T-cell (primary cell): ENCODE measurements around the gene ZNF213. TPM values are rescaled to one million over a fixed set of nuclear protein-coding genes. Genes with fewer than 3 reads are reported as not detected.

Source experiments
- ATAC-seq, 4 experiments: fragments of 200-7000 bp in 3 of 4; fragments of 150-1000 bp in 1 of 4; cut with Tn5 transposase; replicated peaks in 1 of 4; 1 replicate in 3 of 4; 2 replicates in 1 of 4; pipeline ENCODE4 v1.10.0; 2021; ENCODE audit warnings: moderate library complexity in 3 of 4, mild to moderate bottlenecking in 2 of 4, moderate number of reproducible peaks in 1 of 4
- CTCF ChIA-PET, 2 donors: fragments of 300-600 bp; sonication (Branson Sonifier 250); formaldehyde crosslinking; loops; one replicate each; lab custom pipeline; 2022; ENCODE audit warnings: antibody characterized with exemption in 2 of 2; lab: Charles Lee
- POLR2A ChIA-PET, 2 donors: fragments of 300-600 bp; sonication (Branson Sonifier 250); formaldehyde crosslinking; loops; one replicate each; lab custom pipeline; 2022; ENCODE audit warnings: antibody characterized with exemption in 2 of 2; lab: Charles Lee
- DNase-seq, 35 experiments: peaks; one replicate each; pipeline versions ENCODE4 v3.0.0 to v3.0.0-alpha.2; 2013 to 2023
- H3K27ac ChIP-seq: one replicate; pipeline ENCODE4 v1.5.1; 2013; ENCODE audit warnings: low read length
- H3K27me3 ChIP-seq, 2 experiments: replicated peaks in 1 of 2; 1 replicate in 1 of 2; 2 replicates in 1 of 2; pipeline versions ENCODE4 v1.6.1 to v1.7.0; 2013; ENCODE audit warnings: low read length in 1 of 2, mixed read lengths in 1 of 2; ENCODE audit not compliant: control insufficient read depth in 2 of 2, insufficient read depth in 2 of 2; ENCODE audit errors: extremely low read depth in 1 of 2
- H3K36me3 ChIP-seq, 2 donors: 1 replicate in 1 of 2; 2 replicates in 1 of 2; pipeline versions ENCODE4 v1.6.1 to v1.7.0; 2013; ENCODE audit warnings: low read length in 1 of 2; ENCODE audit not compliant: control insufficient read depth in 2 of 2, insufficient read depth in 1 of 2; ENCODE audit errors: extremely low read depth in 1 of 2
- H3K4me1 ChIP-seq, 2 experiments: 1 replicate in 1 of 2; 2 replicates in 1 of 2; pipeline versions ENCODE4 v1.6.1 to v1.7.0; 2013; ENCODE audit warnings: low read length in 2 of 2, mixed read lengths in 1 of 2; ENCODE audit not compliant: insufficient read depth in 2 of 2, control insufficient read depth in 1 of 2; ENCODE audit errors: extremely low read depth in 1 of 2
- H3K4me3 ChIP-seq, 2 donors: 1 replicate in 1 of 2; 2 replicates in 1 of 2; pipeline versions ENCODE4 v1.5.1 to v1.7.0; 2013; ENCODE audit warnings: mild to moderate bottlenecking in 2 of 2, low read length in 1 of 2, moderate library complexity in 1 of 2; ENCODE audit not compliant: control insufficient read depth in 1 of 2; ENCODE audit errors: extremely low read depth in 1 of 2
- H3K9me3 ChIP-seq: 2 replicates; pipeline ENCODE4 v1.7.0; 2013
- H3K27ac Mint-ChIP-seq, 2 donors: one replicate each; pipeline ENCODE4 v1.8.0; 2020 to 2021; ENCODE audit warnings: mild to moderate bottlenecking in 2 of 2, mixed read lengths in 2 of 2
- H3K27me3 Mint-ChIP-seq, 2 donors: one replicate each; pipeline ENCODE4 v1.8.0; 2021 to 2022; ENCODE audit warnings: mixed read lengths in 2 of 2
- H3K36me3 Mint-ChIP-seq: one replicate; pipeline ENCODE4 v1.8.0; 2021; ENCODE audit warnings: mixed read lengths
- H3K4me1 Mint-ChIP-seq, 3 donors: one replicate each; pipeline ENCODE4 v1.8.0; 2020 to 2022; ENCODE audit warnings: mixed read lengths in 3 of 3, mild to moderate bottlenecking in 1 of 3
- H3K4me3 Mint-ChIP-seq, 3 donors: one replicate each; pipeline ENCODE4 v1.8.0; 2020 to 2022; ENCODE audit warnings: mild to moderate bottlenecking in 3 of 3, mixed read lengths in 3 of 3, moderate library complexity in 3 of 3
- H3K9me3 Mint-ChIP-seq, 3 donors: one replicate each; pipeline ENCODE4 v1.8.0; 2020 to 2022; ENCODE audit warnings: mixed read lengths in 3 of 3
- WGBS: methylation state at CpG from one replicate; pipeline ENCODE4 v1.1.5; 2013; ENCODE audit warnings: missing lambda C conversion rate; ENCODE audit not compliant: insufficient coverage; 5-methylcytosine and 5-hydroxymethylcytosine counted together
- total RNA-seq, 35 experiments: library from RNA in 6 of 35; stranded (reverse) in 6 of 35; fragments of 120-200 nt in 1 of 35; gene quantifications; one replicate each; pipeline versions ENCODE4 v1.2.1 to v1.2.4 and lab custom pipeline; 2013 to 2026

Gene ZNF213
- total RNA-seq (10 to 100 TPM in 3 of 5 donors, 1 to 10 TPM in 2; 3.1 to 16.9 (median 12.8) TPM), total RNA-seq (lab: John Stamatoyannopoulos, UW) (2.9 to 18.4 (median 6.9) reads per million in 29 experiments)
- 6.8 TPM for total RNA-seq (2013)

DNA sequence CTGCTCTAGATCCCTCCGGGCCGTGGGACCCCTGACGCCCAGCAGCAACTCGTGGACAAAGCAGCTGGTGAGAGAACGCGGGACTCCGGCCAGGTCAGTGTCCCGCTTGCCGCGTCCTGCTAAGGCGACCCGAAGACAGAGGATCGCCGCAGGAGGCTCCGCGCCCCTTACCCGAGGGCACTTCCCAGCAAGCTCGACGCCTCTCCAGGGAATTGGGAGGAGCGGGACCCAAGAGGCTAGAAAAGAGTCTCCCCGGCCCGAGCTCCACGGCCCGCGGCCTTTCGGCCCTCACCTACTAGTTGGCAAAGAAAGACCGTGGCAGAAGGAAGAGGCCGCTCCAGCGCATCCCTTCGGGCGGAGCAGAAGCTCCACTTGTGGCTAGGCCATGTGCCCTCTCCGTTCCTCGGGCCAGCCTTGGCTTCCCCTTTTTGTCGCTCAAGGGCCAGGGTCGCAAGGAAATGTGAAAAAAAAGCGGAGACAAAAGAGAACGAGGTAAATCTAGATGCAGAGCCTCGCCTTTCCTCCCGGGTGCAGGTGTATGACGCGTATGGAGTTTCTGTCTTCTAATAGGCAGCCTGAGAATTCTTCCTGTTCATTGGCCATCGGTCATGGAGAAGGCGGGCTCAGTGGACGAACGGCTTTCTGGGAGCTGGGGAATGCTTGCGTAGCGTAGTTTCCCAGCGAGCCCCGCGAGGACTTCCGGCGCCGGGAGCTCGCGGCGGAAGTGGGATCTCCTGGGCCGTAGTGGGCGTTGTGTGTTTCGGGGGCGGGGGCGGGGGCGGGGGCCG, at the start of gene ZNF213:
ZNF213 (plus strand) TSS at position 692 of the 788 bp plus-strand sequence. CDS start 2,252 bp downstream, outside the sequence.
- under 1% methylated on average over 43 of the region's 63 CpGs for WGBS
- Histone ChIP-seq H3K36me3 (peaks cover 3 to 21% of the 10 kb centered on the region in 2 donors), H3K9me3 (no peaks in the 10 kb centered on the region), H3K27ac (peak within 1 kb of the TSS; percentile 79), H3K4me1 (peaks cover 17 to 50% of the 10 kb centered on the region in 2 experiments), H3K27me3 (no peaks in the 10 kb centered on the region), H3K4me3 (peak within 1 kb of the TSS; percentile 74 to 84)
- no peaks in the 10 kb centered on the region for H3K9me3 Mint-ChIP-seq
- POLR2A ChIA-PET = interaction anchor here (0.5 to 1.2 kb wide), 7 partner anchors 10 to 742 kb away, joined by 3 to 11 read pairs (median 3); partner anchors contain the start of gene OR1F1 (in 1 of the 2)
- peaks cover 8% of the 10 kb centered on the region for H3K36me3 Mint-ChIP-seq
- DNase-seq = peak; percentile 74 to 97 (median 93)
- no peaks in the 10 kb centered on the region for H3K27me3 Mint-ChIP-seq
- H3K27ac Mint-ChIP-seq = peak within 1 kb of the TSS; percentile 98
- CTCF ChIA-PET = interaction anchor here (0.6 to 1.8 kb wide), 19 partner anchors 9 to 825 kb away, joined by 3 to 17 read pairs (median 4); no protein-coding TSS in a partner anchor
- H3K4me3 Mint-ChIP-seq = peak within 1 kb of the TSS; percentile 86 to 99 (median 98)
- H3K4me1 Mint-ChIP-seq = peaks cover 32 to 38% (median 33%) of the 10 kb centered on the region in 3 donors
- peak; percentile 96 to 99 (median 98) for ATAC-seq

DNA sequence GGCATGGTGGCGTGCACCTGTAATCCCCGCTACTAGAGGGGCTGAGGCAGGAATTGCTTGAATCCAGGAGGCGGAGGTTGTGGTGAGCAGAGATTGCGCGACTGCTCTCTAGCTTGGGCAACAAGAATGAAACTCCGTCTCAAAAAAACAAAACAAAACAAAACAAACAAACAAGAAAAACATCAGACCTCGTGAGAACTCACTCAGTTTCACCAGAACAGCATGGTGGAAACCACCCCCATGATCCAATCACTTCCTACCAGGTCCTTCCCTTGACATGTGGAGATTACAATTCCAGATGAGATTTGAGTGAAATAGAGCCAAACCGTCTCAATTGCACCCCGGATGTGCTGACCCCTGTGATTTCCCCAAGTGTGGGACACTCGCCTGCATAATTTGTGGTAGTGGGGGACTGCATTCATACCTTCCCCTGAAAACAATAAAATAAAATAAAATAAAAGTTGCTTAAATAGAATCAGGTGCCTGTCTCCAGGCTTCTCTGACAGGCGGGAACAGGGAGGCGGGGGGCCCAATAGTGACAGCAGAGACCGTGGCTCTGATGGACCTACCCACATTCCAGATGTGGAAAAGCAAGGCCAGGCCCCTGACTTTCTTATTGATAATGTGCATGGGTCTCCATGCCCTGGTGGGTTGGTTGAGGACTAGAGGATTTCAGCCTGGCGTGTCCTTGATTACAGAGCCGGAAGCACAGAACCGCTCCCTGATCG, 48.8 kb upstream of the ZNF213 start:
- Histone ChIP-seq H3K4me1 (peaks cover 11 to 55% of the 10 kb centered on the region in 2 experiments), H3K4me3 (no peak overlapping the region), H3K27me3 (peaks cover 0 to 5% of the 10 kb centered on the region in 2 experiments), H3K36me3 (no peaks in the 10 kb centered on the region), H3K27ac (no peak overlapping the region), H3K9me3 (no peaks in the 10 kb centered on the region)
- peaks cover 37 to 62% (median 58%) of the 10 kb centered on the region in 3 donors for H3K4me1 Mint-ChIP-seq
- H3K4me3 Mint-ChIP-seq = peak overlapping the region; percentile 65 to 67 (median 66)
- H3K36me3 Mint-ChIP-seq = peaks cover under 1% of the 10 kb centered on the region
- CTCF ChIA-PET = no interaction called here
- no peak for DNase-seq
- H3K9me3 Mint-ChIP-seq = no peaks in the 10 kb centered on the region
- no peaks in the 10 kb centered on the region for H3K27me3 Mint-ChIP-seq
- ATAC-seq = no peak
- 96% methylated on average over 9 of the region's 17 CpGs for WGBS
- POLR2A ChIA-PET = interaction anchor here in 1 of 2 donors (1.0 kb wide), 1 partner anchor 17 kb away, joined by 4 read pairs; no protein-coding TSS in a partner anchor
- peak overlapping the region; percentile 76 to 85 for H3K27ac Mint-ChIP-seq

DNA sequence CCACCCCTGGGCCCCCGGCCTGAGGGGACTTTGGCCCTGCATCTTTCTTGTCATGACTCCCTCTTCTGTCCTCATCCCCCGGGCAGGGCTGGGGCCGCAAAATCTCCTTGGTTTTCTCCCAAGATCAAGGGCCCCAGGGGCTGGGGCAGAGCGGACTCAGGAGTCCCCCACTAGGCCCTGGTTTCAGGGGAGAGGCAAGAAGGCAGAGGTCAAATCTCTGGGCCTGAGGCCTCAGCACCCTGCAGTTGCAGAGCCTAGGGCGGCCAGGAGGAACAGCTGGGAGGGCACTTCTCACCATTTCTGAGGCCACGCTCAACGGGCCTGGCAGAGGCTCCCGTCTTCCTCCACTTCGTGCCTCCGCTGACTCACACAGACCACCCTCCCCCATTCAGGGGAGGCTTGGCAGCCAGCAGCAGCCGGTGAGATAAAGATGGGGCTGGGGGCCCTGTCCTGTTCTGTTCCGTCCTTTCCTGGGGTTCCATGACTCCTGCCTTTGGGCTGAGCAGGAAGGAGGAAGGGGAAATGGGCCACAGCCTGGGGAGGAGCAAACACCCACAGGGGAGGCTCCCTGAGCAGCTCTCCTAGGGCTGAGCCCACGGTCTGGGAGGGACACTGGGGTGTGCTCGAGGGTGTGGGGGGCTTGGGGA, 48.1 kb upstream of the ZNF213 start:
- Mint-ChIP-seq H3K9me3 (no peaks in the 10 kb centered on the region), H3K36me3 (no peaks in the 10 kb centered on the region), H3K4me1 (peaks cover 40 to 64% (median 60%) of the 10 kb centered on the region in 3 donors), H3K27me3 (no peaks in the 10 kb centered on the region), H3K4me3 (peak overlapping the region; percentile 65 to 67 (median 66)), H3K27ac (peak overlapping the region; percentile 77 to 85)
- CTCF ChIA-PET = no interaction called here
- H3K36me3 ChIP-seq = no peaks in the 10 kb centered on the region
- H3K4me3 ChIP-seq = no peak overlapping the region
- POLR2A ChIA-PET = no interaction called here
- no peak overlapping the region for H3K27ac ChIP-seq
- peaks cover 0 to 5% of the 10 kb centered on the region in 2 experiments for H3K27me3 ChIP-seq
- H3K9me3 ChIP-seq = no peaks in the 10 kb centered on the region
- WGBS = 91% methylated on average over 7 of the region's 14 CpGs
- H3K4me1 ChIP-seq = peaks cover 11 to 57% of the 10 kb centered on the region in 2 experiments
- ATAC-seq = peak; percentile 65 to 81 (median 72)
- no peak for DNase-seq

DNA sequence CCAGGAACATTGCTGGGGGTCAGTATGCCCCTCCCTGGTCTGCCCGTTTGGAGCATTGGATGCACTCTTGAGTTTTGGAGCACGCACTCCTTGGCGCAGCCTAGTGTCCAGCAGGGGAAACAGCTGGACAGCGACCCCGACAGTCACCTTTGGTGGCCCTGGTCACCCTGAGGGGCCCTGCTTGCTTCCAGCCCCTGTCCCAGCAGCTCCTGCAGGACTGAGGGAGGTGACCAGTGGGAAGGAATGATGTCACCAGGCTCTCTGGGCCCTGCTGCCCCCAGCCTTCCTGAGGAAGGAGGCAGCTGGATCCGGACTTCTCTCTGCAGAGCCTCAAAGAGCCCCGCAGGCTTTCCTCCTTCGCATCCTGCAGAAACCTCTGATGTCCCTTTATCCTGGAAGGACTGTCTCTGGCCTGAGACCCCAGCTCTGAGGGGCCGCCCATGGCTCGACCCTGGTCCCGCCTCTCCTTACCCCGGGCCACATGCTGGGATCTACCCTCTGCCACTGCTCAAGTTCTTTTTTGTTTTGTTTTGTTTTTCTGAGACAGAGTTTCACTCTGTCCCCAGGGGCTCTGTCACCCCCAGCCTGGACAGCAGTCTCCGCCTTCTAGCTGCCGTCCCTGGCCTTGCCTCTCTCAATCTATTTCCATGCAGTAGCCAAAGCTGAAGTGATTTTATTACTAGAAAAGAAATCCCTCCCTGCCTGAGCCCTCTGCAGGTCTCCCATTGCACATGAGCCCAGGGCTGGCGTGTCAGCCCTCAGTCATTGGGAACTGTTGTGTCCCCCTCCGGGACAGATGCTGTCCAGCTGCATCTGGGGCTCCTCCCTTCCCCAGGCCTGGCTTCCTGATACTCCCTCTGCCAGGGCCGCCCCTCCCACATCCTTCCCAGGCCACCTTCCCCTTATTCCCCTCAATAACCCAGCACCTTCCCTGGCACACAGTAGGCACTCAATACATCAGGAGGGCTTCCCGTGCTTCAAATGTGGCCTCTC, 47.3 kb upstream of the ZNF213 start:
- H3K27ac Mint-ChIP-seq = peak overlapping the region; percentile 85 to 86
- Histone ChIP-seq H3K9me3 (no peaks in the 10 kb centered on the region), H3K27ac (no peak overlapping the region), H3K36me3 (no peaks in the 10 kb centered on the region), H3K4me1 (peaks cover 11 to 56% of the 10 kb centered on the region in 2 experiments), H3K27me3 (peaks cover 0 to 5% of the 10 kb centered on the region in 2 experiments), H3K4me3 (no peak overlapping the region)
- ATAC-seq (peak in 1 of 4 experiments; percentile 22), DNase-seq (no peak)
- H3K9me3 Mint-ChIP-seq = no peaks in the 10 kb centered on the region
- 92% methylated on average over 13 of the region's 18 CpGs for WGBS
- peaks cover 40 to 60% (median 58%) of the 10 kb centered on the region in 3 donors for H3K4me1 Mint-ChIP-seq
- POLR2A ChIA-PET = interaction anchor here in 1 of 2 donors (1.1 kb wide), 1 partner anchor 13 kb away, joined by 3 read pairs; no protein-coding TSS in a partner anchor
- no peaks in the 10 kb centered on the region for H3K36me3 Mint-ChIP-seq
- peak overlapping the region; percentile 65 to 67 (median 66) for H3K4me3 Mint-ChIP-seq
- no peaks in the 10 kb centered on the region for H3K27me3 Mint-ChIP-seq
- CTCF ChIA-PET = no interaction called here

DNA sequence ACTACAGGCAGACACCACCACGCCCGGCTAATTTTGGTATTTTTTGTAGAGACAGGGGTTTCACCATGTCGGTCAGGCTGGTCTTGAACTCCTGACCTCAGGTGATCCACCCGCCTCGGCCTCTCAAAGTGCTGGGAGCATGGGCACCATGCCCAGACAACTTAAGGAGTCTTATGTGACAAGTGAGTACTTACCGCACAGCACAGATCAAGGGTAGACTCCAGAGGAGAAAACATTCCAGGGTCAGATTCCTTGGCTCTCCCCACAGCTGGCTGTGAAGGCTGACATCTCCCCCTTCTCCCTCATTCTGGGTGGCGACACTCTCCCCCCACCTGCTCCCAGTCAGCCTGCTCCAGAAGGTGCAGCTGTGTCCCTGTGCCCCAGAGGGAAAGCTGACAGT, 46.4 kb upstream of the ZNF213 start:
- H3K4me1 Mint-ChIP-seq = peaks cover 40 to 57% (median 54%) of the 10 kb centered on the region in 3 donors
- no peak for DNase-seq
- Histone ChIP-seq H3K4me1 (peaks cover 11 to 59% of the 10 kb centered on the region in 2 experiments), H3K9me3 (no peaks in the 10 kb centered on the region), H3K4me3 (no peak overlapping the region), H3K27me3 (peaks cover 0 to 5% of the 10 kb centered on the region in 2 experiments), H3K27ac (no peak overlapping the region), H3K36me3 (no peaks in the 10 kb centered on the region)
- ChIA-PET CTCF (interaction anchor here in 1 of 2 donors (0.8 kb wide), 1 partner anchor 10 kb away, joined by 3 read pairs; no protein-coding TSS in a partner anchor), POLR2A (no interaction called here)
- no peaks in the 10 kb centered on the region for H3K36me3 Mint-ChIP-seq
- H3K9me3 Mint-ChIP-seq = no peaks in the 10 kb centered on the region
- WGBS = 95% methylated on average over 5 of the region's 7 CpGs
- no peaks in the 10 kb centered on the region for H3K27me3 Mint-ChIP-seq
- ATAC-seq = no peak
- H3K4me3 Mint-ChIP-seq = peak overlapping the region in 1 of 3 donors; percentile 67
- peak overlapping the region; percentile 85 to 86 for H3K27ac Mint-ChIP-seq
